ENCODE data around the gene ARPC4.
"Not testable (repeated sequence)": the region's sequence is repeated elsewhere in the genome, so short reads cannot be mapped to it uniquely, and the experiment has no call there.

GRCh38 chr3:9771007-9771406 is 21.9 kb upstream of the ARPC4 start:
- TF ChIP-seq CTCF, POLR2A, POLR2AphosphoS5, EP300 (IDR thresholded peaks at IDR 0.05): not testable (repeated sequence)
